OCI-LY1 (cell line): ENCODE results near the gene CNPY2.

ENCODE experiments used
- EZH2 ChIP-seq: fragments of 200-600 bp; sonication (generic), shearing (Covaris generic); IDR thresholded peaks from 2 replicates; pipeline ENCODE4 v1.8.0; 2017; ENCODE audit warnings: borderline replicate concordance, mixed run types, mild to moderate bottlenecking, antibody characterized with exemption, low read length, moderate library complexity, mixed read lengths
- TF ChIP-seq, protein P1 (sequence below): fragments of 200-600 bp; sonication (generic), shearing (Covaris generic); IDR thresholded peaks from 2 replicates; pipeline ENCODE4 v1.5.1; 2017; ENCODE audit warnings: mild to moderate bottlenecking, antibody characterized with exemption, low read length, moderate library complexity, mixed read lengths

DNA sequence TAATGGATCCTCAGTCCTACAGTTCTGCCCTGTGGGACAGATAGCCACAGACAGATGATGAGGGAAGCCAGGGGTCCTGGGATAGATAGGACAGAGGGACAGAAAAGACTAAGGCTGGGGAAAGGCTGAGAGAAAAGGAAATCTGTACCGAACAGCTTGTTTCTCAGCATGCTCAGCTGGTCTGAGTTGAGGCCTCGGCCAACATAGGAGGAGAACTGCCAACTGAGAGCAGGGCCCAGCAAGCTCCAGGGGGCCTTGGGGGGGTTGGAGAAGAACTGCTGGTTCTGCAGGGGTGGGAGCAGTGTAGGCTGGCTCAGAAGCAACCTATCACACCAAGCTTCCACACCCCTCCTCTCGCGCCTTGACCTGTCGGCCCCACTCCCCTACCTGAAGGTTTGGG, 33.0 kb upstream of the CNPY2 start:
- TF ChIP-seq, protein P1, sequence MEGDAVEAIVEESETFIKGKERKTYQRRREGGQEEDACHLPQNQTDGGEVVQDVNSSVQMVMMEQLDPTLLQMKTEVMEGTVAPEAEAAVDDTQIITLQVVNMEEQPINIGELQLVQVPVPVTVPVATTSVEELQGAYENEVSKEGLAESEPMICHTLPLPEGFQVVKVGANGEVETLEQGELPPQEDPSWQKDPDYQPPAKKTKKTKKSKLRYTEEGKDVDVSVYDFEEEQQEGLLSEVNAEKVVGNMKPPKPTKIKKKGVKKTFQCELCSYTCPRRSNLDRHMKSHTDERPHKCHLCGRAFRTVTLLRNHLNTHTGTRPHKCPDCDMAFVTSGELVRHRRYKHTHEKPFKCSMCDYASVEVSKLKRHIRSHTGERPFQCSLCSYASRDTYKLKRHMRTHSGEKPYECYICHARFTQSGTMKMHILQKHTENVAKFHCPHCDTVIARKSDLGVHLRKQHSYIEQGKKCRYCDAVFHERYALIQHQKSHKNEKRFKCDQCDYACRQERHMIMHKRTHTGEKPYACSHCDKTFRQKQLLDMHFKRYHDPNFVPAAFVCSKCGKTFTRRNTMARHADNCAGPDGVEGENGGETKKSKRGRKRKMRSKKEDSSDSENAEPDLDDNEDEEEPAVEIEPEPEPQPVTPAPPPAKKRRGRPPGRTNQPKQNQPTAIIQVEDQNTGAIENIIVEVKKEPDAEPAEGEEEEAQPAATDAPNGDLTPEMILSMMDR, result no peak
- TF ChIP-seq EZH2, result no peak
